Mesenteric fat pad (tissue), 1 donor: ENCODE measurements around the gene SPDEF. TPM values are rescaled to one million over a fixed set of nuclear protein-coding genes. Genes with fewer than 3 reads are reported as not detected.

Experiments
- DNase-seq: peaks from one replicate; pipeline ENCODE4 v3.0.0-alpha.2; 2020; ENCODE audit warnings: low spot score
- total RNA-seq: library from RNA; stranded (reverse); fragmentation: NEBNext Ultra II Directional; extraction: Animal tissue kit (Norgen Biotek cat#: 25700); gene quantifications from one replicate; pipeline ENCODE4 v1.2.1, GENCODE V29; 2021
- donor health status: DM: yes; HTN: yes; CAD: no.

Gene SPDEF
- total RNA-seq, 1 donor from 2014 or later: 0.16 TPM

DNA sequence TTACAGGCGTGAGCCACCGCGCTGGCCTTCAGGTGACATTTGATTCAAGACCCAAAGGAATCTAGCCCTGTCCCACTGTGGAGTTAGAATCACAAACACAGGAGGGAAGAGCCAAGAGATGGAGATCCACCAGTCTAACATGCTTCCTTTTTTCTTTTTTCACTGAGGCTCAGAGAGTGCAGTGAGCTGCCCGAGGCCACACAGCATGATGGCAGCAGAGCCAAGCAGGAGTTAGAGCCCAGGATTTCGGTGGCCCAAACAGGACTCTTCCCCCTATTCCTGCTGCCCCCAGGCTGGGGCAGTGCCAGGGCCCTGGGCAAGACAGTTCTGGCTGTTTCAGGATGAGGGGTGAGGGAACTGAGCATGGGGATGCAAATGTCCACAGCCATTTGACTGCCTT, 8.1 kb upstream of the SPDEF start:
- no peak for DNase-seq

DNA sequence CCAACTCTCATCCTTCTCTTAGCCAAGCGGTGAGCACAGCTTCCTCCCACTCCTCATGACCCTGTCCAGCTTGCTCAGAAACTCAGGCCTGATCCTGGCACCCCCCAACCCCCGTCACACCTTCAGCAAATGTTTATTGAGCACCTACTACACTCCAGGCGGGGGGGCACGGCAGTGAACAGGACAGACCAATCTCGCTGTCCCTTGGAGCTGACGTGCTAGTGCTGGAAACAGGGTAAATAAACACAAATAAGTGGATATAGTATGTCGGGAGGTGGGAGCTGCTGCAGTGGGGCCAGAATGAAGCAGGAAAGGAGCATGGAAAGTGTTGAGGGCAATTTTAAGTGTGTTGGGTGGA, 7.4 kb upstream of the SPDEF start:
- DNase-seq: no peak

DNA sequence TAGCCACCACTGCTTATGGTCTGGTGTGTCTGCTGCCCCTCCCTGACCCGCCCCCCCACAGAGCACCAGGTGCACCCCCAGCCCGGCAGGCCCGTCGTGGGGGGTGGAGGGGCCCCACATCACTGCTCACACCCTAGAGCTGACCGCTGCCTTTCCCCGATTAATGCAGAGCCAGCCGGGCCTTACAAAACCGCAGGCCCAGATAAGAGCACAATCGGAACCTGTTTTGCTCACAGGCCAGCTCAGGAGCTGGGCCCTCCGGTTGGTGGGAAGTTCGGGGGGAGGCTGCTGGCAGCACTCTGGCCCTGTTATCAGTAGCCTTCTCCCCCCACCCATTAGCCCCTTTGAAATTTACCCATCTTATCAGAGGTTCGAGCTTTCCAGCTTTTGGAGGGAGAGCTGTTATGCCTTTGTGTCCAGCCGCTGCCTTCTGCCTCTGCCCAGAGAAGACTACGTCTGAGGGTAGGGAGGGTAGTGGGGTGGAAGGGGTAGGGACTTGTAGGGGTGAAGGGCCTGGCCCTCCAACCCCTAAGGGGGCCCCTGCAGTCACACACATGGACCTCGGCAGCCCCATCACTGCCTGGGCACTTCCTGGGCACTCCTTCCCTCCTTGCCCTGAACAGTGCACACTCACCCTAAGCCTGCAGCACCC, 6.9 kb upstream of the SPDEF start:
- DNase-seq: no peak

DNA sequence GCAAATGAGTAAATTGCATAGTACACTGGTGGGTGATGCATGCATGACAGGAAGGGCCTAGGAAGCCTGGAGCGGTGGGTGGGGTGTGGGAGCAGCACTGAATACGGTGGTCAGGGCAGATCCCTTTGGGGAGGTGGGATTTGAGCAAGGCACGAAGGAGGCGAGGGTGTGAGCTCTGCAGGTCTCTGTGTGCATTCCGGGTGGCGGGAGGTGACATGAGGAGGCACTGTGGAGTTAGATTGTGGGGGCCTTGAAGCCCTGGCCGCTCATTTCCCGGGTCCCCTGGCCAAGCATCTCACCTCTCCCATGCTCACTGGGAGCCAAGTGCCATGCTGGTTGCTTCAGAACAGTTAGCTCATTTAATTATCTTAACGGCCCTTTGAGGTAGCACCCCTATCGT, 6.2 kb upstream of the SPDEF start:
- no peak for DNase-seq

DNA sequence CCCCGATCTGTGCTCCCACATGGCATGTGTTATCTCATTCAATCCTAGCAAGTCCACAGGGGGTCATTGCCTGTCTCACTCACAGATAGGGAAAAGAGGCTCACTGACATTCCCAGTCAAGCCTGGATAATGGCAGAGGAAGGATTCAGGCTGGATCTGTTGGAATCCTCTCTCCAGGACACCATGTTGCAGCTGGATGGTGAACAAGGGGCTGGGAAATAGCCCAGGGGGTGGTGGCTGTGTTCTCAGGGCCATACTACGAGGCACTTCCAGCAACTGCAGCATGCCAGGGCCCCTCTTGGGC, 5.0 kb upstream of the SPDEF start:
- DNase-seq: no peak

DNA sequence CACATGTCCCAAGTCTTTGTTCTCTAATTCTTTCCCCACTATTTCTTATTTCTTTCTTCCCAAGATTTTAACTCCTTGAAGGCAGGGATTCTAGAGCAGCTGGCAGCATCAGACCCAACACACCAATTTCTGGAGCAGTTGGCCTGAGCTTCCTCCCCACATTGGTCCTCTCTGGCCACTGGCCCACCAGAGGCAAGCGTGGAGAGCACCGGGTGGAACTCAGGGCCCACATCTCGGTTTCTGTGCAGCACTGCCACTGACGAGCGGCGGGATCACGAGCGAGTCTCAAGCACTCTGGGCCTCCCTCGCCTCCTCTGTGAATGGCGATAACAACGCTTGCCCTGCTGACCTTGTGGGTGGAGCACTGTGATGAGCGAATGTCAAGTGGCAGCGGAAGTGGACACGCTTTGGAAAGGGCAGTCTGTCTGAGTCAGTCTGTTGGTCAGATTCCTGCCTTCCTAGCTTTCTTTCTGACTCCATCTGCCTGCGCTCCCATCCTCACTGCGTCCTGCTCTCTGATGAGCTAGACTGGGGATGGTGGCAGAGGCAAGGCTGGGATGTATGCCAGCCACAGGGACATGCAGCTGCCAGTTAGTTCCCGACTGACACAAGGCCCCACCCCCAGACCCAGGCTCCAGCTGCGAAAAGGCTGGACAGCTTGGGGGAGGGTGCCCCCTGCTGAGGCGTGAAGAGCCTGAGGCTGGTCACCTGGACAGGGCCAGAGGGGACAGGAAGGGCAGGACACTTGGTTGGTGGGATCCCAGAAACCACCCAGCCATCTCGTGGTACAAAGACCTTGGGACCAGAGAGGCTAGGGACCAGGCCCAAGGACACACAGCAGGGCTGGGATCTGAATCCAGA, 4.5 kb upstream of the SPDEF start:
- no peak for DNase-seq

DNA sequence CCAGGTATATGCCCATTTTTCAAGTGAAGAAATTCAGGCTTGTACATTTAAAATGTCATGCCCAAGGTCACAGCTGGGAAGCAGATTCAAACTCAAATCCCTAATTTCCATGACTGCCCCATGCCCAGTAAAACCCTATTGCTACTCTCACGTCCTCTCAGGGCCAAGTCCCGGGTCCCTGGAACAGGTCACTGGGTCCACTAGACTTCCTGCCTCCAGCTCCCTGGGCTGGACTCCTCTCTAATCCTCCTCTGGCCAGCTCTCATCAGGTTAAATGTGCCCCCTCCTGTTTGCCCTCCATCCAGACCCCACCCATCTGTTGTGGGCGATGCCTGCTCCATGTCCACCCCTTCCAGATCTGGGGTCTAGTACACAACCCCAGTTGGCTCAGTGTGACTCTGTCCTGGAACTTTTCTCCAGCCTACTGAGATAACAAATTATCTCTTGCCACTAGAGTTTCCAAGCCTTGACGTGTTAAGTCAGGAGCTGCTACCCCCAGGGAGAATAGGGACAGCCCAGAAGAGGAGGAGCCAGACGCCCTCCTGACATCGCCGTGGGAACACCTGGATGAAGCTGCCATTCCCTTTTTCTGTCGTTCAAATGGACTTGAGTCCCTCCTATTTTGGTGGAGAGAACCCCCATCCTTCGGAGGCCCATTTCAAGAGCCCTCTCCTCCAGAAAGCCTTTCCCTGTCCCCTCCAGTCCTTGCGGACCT, 3.7 kb upstream of the SPDEF start:
- DNase-seq: no peak

DNA sequence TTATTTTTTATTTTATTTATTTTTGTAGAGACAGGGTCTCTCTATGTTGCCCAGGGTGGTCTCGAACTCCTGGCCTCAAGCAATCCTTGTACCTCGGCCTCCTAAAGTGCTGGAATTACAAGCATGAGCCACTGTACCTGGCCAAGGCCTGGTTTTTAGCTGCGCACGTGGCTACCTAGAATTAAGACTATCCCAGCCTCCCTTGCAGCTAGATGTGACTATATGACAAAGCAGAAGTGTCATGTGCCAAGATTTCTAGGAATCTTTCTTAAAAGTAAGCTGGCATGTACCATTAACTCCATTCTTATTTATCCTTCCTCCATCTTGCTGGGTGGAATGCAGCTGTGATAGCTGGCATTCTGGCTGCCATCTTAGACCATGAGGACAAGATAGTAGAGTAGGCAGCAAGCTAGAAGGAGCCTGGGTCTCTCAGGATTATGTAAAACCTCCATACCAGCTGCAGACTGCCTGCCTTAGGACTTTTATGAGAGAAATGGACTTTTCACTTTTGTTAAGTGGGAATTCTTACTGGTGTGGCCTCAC, 2.1 kb upstream of the SPDEF start:
- DNase-seq: no peak

DNA sequence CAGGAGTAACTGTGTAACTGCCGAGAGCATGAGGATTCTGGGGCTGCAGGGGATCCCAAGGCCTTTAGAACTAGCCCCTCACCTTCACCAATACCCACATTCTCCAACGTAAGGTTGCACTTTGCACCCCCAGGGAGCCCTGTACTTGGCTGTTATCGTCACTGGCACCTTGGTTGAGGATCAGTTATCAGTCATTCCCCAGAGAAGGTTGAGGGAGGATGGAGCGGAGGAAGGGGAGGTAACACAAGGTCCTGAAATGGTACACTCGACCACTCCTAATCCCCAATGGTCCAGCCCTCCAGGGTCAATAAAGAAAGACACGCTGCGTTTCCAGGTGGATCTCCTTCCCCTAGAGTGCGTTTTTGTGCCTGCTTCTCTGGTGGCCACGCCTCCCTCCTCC, 1.1 kb upstream of the SPDEF start:
- no peak for DNase-seq

DNA sequence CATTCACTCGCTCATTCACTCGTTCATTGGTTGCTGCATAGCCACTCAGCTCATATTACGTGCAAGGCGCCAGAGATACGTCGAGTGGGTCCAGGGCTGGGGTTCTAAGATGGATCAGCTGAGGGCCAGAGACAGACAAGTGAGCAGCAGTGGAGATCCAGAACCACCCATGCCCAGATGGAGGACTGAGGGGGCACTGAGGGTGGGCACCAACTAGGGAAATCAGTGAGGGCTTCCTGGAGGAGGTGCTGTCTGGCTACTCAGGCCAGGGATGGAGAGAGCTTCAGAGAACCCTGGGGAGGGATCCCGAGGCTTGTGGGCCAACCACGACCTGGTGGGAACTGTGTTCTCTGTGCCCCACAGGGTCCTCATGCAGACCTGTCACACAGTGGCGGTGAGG, 364 bp upstream of the SPDEF start:
- DNase-seq: no peak

DNA sequence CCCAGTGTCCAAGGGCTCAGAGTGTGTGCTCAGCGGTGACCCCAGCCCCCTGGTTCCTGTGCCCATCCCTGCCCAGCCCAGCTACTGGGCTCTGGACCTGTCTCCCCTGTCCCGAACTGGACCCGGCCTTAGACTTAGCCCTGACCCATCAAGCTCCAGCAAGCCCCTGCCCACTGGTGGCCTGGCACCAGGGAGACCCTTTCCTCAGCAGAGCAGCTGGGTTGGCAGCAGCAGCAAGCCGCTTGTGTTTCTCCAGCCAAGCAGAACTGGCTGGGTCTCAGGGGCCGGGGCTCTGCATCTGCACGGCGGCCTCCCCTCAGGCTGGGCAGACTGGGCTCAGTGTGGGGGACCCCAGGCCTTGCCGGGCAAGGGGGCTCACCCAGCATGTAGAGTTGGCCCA, 801 bp downstream of the SPDEF start:
- no peak for DNase-seq

DNA sequence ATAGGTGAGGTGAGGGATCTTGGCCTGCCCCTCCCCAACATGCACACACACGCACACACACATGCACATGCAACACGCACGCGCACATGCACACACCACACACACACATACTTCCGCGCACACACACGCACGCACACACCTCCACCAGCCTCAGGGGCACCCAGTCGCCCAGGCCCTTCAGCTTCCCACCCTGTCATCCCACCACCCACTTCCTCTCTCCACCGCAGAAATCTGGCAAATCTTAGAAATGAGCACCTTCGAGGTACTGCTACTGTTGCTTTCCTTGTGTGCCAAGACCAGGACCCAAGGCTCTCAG, 1.2 kb downstream of the SPDEF start:
- no peak for DNase-seq

DNA sequence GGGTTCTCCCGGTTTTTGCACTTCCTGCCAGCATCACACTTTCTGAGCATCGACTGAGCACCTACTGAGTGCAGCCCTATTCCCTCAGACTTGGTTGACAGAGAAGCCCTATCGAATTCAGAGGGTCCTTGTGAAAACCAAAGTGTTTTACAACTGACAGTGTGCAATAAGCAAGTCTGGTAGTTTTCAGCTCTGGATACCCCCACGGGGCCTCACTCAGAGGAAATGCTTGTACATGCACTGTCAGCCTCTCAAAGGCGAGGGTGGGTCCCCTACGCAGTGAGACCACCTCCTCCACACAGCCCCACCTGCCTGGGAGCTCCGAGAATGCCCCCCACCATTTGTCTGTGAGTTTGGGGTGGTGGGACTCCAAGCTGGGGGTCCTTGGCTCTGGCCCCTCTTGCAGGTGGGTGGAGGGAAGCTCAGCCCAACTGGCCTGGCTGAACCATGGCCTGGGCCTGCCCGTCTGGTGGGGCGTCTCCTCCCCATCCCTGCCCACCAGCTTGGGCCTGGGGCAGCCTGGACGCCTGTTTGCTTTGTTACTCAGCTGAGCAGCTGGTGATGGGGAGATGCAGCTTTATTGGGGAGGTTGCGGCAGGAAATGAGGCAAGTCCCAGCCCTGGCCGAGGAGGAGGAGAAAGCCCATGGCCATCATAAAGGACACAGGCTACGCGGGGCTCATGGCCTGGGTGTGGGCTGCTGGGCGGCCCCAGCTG, 1.7 kb downstream of the SPDEF start:
- no peak for DNase-seq

DNA sequence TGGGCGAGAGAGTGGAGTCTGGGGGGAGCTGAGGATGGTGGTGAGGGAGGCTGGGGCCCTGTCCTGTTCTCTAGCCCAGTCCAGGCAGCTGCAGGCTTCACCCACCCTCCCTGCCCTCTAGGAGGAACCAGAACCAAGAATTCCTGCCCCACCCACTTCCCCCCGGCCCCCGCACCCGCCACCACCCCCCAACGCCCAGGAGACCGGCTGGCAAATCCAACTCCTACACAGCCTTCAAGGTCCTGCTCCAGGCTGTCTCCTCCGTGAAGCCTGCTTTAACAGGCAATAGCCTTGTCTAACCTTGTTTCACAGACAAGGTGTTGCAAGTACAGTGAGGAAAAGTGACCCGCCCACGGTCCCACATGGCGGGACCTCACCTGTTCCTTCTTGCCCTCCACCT, 2.4 kb downstream of the SPDEF start:
- DNase-seq: no peak

DNA sequence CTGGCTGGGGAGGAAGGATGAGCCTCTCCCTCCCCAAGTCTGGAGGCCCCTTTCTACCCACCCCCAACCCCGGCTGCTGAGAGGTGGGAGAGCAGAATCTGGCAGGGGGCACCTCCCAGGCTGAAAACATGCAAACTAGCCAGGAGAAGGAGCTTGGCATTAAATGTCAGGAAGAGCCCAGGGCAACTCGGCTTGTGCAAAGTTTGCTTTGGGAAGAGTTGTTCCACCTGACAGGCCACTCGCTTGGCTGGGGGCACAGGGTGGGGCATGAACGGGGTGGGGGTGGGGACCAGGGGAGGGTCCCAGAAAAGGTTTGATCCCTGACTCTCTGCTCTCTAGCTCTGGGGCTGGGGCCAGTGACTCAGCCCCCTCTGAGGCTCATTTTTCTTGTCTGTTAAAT, 3.0 kb downstream of the SPDEF start:
- DNase-seq: no peak

DNA sequence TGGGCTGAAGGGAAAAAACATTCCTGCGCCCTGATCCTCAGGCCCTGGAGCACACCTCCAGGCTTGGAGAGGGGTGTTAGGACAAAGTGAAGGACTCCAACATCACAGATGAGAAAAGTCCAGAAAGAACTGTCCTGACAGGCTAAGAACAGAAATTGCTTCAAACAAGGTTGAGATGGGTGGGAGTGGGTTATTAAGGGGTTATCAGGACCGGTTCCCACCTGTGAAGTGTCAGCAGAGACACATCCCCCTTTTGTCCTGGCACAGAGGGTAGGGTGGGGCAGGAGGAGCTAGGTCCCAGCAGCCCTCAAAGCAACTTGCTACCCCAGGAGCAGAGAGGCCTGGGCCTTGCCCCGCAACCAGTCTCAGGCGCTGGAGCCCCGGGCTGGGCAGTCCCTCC, 3.5 kb downstream of the SPDEF start:
- DNase-seq: no peak

DNA sequence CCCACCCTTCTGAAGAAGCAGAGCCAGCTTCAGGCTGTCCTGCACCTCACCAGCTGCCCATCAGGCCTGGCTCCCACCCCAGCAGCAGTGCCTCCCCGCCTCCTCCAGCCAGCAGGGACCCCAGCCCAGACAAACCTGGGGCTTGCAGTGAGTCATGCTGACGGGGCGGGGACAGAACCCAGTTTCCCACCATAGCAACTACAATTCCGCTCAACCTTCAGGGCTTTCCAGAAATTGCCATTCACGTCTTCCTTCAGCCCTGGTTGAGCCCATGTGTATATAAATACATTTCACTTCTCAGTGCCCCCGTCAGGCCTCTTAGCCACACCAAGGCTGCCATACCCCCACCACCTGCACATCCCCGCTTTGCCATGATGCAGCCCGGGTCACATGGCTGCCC, 4.4 kb downstream of the SPDEF start:
- no peak for DNase-seq

DNA sequence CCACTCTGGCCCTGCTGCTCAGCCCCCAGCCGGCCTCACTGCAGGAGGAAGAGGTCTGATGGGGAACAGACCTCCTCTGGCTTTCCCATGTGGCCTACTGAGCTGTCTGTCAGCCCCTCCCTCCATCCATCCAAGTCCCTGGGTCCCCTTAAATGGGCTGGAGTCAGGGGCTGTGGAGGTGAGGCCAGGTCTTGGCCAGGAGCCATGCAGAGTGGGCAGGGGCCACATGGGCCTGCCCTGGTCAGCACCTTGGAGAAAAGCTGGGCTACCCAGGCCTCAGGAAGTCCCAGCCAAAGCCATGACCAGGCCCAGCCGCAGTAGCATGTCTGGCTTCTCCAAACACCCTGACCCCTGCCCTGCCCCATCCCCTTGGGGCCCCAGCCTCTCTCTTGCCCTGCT, 6.3 kb downstream of the SPDEF start:
- DNase-seq: no peak

DNA sequence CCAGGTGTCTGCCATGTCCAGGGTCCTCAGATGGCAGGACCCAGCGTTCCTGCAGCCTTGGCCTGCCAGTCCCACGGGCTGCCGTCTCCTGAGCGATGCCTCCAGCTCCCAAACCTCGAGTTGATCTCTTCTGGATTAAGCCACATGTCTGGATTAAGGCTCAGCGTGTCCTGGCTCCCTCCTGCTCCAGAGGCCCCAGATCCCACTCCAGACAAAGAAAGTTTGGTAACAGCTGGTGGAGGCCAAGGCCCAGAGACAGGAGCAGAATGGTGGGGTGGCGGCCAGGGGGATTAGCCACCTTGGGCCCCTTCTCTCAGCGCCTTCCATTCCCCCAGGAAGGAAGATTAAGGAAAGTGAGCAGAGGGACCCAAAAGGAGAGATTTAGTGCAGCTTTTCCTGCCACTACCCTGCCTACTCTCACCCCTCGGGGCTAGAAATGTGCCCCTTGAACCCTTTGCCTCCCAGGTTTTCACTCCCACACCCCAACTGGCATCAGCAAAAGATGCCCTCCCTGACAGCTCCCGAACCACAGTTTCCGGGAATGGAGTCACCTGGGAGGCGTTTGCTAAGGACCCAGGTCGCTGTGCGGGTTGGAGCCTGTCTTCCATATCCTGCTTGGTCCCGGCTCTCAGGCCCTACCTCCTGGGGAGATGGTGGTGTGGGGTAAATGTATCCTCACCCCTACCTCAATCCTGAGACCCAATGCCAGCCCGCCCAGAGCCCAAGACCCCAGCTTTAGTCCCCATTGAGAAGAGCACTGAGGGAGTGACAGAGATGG, 6.9 kb downstream of the SPDEF start:
- DNase-seq: no peak

DNA sequence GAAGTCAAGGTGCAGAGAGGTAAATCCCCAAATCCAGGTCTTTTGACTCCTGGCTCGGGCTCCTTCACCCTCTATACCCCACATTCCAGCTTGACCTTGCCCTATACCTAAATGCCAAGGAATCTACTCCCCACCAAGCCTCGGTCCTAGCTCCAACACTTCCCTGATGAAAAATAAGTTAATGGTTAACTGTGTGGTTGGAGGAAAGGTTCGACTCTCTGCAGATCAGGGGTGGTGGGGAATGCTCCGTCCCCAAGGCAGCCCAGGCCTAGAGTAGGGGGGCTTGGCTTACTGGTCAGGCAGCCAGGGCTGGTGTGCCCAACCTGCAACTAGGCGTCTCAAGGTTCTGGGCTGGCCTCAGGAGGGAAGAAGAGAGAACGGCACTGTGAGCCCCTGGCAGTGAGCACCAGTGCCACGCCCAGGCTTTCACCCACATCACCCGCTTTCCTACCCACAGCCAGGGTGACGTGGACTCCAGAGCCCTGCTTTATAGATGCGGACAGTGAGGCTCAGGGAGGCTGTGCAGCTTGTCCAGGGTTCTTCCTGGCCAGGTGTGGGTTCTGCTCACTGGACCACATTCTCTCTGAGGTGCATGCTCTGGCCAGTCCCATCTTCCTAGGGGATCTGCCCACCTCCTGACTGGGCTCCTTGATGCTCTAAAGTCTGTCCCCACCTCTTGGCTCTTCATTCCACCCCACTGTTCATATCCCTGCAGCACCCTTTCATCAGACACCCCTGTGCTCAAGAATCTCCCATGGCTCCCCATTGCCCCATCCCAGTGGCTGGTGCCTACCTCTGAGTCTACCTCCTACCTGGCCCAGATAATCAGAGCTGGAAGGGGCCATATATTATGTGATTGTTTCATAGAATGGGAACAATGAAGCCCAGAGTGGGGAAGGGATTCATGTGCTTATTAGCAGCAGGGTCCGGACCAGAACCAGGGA, 8.2 kb downstream of the SPDEF start:
- no peak for DNase-seq
